Measurements from ENCODE around the gene VANGL1. TPM values are rescaled to one million over a fixed set of nuclear protein-coding genes. Genes with fewer than 3 reads are reported as not detected.

VANGL1 gene
- total RNA-seq, 1 donor from 2014 or later: 15.9 TPM

DNA sequence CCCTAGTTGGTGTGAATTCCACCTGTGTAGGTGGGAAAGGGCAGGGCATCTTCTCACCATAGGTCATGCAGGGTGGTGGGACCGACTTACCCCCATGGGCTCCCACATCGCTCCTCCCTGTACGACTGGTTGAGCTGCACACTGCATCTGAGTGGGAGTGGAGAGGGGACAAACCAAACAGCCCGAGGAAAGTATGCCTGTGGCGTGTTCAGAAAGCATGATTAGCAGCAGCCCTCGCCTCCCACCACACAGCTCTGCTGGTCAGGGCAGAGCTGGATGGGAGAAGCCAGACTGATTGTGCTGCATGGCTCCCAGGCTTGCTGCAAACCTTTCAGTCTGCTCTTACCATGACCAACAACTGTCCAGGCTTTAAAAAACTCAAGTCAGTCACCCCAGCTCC is 24.4 kb downstream of the VANGL1 start:
- intact Hi-C loops (cut with micrococcal nuclease): no loop called here

DNA sequence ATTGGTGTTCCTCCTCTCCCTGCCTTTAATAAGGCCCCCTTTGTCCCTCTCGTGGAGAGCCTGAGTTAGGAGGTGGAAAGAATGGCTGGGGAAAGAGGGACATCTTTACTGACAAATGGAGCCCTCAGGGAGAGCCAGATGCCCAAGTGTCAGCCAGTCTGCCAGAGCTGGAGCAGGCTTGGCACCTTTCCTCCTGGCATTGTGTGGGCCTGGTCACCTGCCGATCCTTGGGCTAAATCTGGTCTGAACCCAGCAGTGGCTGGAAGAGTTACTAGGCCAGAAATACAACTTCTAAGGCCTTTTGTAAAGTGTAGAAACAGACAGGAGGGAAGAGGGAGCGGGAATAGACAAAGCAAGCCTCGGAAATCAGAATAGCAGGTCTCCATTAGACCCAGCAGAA is 24.9 kb downstream of the VANGL1 start:
- intact Hi-C loops (cut with micrococcal nuclease): no loop called here

DNA sequence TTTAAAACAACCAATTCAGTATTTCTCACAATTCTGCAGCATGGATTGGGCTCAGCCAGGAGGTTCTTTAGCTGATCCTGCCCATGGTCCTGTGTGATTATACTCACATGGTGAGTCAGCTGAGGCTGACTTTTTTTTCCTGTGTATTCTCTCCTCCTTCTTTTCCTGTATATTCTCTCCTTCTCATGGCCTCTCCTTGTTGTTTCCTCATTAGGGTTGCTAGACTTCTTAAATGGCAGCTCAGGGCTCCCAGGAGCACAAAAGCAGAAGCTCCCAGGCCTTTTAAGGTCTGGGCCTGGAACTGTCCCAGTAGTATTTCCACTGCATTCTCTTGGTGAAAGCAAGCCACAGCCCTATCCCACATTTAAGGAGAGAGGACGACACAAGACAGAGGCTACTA is 26.8 kb downstream of the VANGL1 start:
- intact Hi-C loops (cut with micrococcal nuclease): no loop called here

DNA sequence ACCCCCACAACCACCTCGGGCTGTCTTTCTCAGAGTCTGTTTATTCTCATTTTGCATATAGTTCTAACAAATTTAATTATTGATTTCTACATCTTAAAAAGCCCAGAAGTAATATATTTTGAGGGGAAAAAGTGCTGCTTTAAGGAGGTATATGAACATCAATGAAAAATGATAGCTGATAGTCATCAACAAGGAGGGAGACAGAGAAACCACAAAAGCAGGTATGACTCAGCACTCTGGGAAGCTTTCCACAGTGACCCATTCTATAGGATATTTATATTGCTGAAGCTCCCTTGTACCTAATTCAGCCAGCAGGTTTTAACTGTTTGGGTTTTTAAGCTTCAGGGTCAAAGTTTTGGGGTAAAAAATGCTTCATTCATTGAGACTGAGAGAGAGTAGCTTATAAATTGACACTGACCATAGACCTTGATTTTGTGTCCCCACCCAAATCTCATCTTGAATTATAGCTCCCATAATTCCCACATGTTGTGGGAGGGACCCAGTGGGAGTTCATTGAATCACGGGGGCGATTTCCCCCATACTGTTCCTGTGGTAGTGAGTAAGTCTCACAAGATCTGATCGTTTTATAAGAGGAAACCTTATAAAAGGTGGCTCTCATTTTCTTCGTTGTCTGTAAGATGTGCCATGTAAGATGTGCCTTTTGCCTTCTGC is 27.4 kb downstream of the VANGL1 start:
- intact Hi-C loops (cut with micrococcal nuclease): no loop called here

DNA sequence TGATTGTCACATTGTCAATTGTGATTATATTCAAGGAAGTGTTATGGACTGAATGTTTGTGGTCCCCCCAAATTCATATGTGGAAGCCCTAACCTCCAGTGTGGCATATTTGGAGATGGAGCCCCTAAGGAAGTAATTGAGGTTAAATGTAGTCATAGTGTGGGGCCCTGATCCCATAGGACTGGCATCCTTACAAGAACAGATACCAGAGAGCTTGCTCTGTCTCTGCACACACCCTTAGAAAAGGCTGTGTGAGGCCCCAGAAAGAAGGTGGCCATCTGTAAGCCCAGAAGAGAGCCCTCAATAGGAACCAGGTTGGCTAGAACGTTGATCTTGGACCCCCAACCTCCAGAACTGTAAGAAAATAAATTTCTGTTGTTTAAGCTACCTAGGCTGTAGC is 28.1 kb downstream of the VANGL1 start:
- intact Hi-C loops (cut with micrococcal nuclease): no loop called here

DNA sequence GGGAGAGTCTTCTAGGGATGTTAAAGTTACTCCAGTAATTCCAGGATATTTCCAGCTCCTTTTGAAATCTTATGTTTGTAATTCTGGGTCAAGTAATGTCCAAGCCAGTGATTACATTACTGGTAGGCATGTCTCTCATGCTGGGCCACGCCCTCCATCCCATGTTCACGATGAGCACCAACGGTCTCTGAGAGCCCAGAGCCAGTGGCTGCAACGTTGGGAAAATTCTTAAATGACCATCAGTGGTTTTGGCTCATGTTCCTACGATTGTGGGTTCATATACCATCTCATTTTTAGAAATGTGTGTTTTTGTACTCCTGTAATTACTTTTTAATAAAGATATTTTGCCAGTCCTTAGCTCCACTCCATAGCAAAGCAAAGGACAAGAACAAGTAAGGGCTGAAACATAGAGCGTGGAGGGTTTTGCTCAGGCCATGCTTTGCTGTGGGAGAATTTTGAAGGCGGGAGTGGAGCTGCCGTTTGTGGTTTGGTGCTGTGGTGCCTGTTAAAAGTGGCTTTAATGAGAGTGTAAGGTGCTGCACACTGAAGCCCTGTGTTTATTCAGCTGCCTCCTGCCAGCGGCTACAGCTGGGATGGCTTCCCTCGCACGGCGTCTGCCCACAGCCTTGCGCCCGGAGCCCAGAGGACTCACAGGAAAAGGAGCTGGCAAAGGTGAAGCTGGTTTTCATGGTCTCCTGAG is 28.9 kb downstream of the VANGL1 start:
- intact Hi-C loops (cut with micrococcal nuclease): no loop called here

DNA sequence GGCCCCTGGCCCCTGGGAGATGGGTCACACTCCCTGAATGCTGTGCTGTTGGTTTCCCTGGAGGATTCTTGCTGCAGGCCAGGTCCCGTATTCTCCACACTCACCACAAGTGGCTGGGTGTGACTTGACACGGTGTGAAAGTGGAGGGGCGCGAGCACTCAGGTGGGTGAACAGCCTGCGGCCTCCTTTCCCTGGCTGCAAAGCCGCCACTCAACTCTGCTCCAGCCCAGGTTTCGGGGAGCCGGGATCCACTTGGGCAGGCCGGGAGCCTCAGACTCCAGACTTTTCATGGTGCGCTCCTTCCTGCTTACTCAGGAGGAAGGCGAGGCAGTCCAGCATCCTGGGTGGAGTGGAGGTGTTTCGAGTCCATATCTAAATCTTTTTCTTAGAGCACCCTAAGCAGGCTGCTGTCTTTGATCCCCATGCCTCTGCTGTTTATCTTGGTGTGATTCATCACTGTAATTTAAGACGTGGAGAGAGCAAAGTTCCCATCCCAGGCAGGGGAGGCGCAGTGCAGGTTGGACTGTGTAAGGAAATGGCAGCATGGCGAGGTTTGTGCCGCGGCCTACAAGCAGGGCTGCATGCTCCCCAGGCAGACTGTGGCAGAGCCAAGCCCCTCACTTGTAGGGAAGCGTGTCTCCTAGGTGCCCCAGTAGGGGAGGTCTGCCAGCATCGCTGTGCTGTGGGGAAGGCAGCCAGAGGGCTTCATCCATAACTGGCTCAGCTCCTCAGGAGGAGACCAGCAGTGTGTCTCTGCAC is 29.6 kb downstream of the VANGL1 start:
- intact Hi-C loops (cut with micrococcal nuclease): no loop called here

DNA sequence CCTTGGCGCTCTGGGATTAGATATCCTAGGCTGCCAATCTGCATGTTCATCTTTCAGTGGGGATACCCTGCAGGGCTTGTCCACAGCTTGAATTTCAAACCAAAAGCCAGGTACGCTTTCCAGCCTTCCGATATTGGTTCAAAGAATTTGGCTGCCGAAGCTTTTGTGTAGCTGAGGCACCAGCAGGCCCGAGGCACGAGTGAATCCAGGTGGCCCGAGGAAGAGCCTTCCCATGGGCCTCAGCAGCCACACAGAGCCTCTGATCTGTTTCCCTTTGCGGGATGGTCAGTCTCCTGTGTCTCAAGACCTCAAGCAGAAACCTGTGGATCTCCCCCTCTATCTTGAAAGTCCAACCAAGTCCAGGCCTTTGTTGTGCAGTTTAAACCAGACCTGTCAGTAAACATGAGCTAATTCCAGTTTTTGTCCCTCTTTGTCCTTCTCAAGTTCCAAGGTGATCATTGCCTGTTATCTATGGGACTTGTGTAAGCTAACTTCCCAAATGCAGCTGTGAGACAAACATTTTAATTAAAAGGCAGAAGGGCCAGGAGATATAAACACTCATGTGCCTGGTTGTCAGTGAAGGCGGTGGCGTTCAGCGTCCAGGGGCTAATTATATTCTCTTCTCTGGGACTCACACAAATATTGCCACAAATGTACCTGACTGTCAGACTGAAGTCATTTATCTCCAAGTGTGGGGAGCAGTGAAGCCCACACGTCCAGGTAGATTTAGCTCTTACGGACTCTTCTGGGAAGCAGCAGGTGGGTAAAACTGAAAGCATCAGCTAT is 30.6 kb downstream of the VANGL1 start:
- intact Hi-C loops (cut with micrococcal nuclease): no loop called here

DNA sequence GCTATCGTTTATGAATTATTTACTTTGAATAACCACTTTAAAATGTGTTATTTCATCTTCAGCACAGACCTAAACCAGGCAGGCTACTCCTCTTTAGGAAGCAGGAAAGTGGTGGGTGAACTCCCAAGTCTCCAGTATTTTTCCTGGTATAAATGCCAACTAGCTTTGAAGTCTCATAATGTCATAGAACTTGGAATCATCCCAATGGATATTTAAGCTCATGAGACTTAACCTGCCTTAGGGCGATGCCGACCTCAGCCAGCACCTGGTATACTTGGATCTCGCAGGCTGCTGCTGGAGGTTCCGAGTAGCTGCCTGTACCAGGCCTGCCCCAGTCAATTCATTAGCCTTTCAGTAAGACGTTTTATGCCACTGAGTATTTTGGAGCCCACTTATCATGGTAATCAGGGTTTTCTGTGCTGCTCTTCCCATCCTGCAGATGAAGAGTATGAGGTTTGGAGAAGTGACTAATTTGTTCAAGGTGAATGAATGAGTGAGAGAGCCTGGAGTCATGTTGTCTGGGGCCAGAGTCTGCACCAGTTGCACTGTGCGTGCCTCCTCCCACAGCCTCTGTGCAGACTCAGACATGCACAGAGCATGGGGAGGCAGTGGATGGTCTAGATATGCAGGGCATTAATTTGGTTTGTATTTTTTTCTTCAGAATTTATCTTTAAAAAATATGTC is 34.9 kb downstream of the VANGL1 start:
- intact Hi-C loops (cut with micrococcal nuclease): no loop called here

DNA sequence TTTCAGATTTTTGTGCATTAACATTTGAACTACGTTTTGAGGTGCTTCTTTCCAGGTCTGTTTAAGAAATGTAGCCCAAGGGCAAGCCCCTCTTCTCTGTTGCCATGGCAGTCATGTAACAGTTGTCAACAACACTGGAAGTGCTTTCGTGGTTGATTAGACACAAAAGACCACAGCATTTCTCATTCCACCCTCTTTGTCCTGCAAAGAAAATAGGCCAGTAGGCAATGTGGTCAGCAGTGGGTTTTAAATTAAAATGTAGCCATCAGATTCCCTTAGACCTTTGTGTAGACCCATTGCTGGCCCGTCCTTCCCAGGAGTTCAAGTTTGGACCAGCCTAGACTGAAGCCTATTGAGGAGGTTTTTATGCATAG is 35.4 kb downstream of the VANGL1 start:
- intact Hi-C loops (cut with micrococcal nuclease): no loop called here

DNA sequence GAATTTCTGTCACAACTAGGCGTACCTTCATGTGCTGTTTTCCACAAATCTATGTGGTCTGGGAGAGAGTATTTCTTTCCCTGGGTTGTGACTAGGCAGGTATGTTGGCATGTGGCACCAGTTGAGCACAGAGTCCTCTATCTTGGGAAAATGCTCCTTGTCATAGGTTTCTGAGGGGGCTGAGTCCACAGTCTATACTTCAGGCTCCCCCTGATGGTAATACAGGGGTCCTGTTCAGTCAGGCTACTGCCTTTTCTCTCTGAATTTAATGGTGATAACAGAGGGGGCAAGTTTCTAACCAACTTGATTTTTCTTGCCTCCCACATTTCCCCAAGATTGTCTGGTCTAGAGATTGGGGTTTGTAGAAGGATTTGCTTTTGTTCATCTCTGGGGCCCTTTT is 35.8 kb downstream of the VANGL1 start:
- intact Hi-C loops (cut with micrococcal nuclease): no loop called here

DNA sequence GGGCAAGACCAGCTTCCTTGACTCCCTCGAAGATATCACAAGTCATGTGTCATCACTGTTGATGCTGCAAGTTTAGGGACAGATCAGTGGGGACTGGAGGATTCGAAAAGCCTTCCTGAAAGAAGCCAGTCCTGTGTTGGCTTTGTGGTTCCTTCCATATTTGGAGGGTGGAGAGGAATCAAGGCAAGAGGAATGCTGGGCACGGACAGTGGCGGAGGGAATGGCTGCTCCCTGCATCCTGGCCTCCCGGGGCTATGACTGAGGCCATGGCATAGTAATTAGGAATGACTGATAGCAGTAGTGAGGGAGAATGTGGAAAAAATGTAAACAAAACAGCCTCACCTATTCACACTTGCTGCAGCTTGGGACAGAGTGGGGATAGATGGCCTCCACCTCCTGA is 36.4 kb downstream of the VANGL1 start:
- intact Hi-C loops (cut with micrococcal nuclease): no loop called here

DNA sequence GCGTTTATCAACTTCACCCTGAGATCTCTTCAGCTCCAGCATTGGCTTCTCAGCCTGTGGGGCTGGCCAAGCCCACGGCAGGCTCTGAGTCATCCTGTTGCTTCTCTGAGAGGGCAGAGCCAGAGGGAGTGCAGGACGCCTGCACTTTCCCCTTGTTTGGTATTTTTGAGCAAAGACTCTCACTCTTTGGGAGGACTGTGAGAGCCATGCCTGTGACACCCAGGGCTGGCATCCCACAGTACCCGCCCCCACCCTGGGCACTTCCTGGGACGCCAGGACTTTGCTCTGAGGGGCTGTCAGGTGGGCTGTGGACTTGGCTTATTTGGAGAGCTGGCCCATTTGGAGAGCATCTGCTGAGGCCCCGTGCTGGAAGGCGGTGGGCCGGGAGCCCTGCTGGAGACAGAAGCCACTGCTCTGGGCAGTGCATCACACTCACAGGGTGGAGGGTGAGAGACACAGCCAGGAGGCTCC is 37.4 kb downstream of the VANGL1 start:
- intact Hi-C loops (cut with micrococcal nuclease): no loop called here

DNA sequence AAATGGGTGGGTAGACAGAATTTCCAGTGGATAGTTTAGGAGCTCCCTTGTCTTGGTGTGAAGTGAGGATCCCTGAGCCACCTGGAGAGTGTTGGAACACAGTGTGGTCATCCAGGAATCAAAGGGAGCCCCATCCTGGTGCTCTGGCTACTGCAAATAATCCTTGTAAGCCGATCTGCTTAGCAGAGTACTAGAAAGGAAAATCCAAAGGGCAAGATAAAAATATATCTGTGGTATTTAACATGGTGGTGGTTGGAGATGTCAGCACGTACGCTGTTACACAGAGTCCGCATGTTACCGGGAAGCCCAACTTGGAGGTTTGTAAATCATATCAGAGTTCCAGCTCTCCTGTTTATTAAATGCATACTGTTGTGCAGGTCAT is 39.0 kb downstream of the VANGL1 start:
- intact Hi-C loops (cut with micrococcal nuclease): no loop called here

DNA sequence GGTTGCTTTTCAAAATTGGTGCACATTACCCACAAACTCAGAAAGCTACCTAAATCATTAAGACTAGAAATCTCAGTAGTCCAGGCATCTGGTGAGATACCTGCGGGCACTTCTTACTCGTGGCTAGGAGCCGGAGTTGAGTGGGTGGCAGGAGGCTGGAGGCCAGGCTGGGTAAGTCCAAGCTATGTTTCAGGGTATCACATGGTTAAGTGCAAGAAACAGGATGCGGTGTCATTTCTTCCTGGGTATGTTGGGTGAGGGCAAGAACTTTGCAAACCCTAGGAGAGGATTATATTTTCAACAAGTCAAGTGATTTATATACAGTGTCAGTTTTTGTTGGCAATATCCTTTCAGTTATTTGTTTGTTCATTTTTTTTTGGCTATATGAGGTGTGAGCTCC is 41.0 kb downstream of the VANGL1 start:
- intact Hi-C loops (cut with micrococcal nuclease): no loop called here

DNA sequence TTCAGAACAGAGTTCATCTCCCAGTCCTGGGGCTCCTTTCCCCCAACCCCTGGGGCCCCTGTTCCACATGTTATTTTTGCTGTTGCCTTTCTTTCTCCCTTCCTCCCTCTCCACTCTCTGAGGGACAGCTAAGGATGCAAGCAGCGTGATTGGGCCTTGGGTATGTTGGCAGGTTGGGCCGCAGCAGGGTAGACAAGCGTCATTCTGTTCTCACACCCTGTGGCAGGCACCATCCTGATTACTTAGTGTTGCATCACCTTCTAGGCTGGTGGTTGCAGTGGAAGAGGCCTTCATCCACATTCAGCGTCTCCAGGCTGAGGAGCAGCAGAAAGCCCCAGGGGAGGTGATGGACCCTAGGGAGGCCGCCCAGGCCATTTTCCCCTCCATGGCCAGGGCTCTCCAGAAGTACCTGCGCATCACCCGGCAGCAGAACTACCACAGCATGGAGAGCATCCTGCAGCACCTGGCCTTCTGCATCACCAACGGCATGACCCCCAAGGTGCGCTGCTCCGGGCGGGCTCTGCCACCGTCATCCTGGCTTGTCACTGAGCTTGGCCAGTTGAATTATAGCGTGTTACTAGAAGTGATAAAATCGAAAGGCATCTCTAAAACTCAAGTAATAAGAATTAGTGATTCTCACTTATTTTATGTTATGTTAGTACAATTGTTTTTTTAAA is 43.4 kb downstream of the VANGL1 start:
- intact Hi-C loops (cut with micrococcal nuclease): no loop called here

DNA sequence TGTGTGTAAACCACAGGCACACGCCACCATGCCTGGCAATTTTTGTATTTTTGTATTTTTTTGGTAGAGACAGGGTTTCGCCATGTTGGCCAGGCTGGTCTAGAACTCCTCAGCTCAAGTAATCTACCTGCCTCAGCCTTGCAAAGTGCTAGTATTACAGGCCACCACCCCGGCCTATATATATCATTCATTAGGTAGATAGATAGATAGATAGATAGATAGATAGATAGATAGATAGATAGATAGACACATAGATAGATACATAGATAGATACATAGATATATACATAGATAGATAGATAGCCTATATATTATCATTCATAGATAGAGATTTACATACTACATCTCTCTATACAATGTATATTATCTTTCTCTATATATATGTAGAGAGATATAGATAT is 46.0 kb downstream of the VANGL1 start:
- intact Hi-C loops (cut with micrococcal nuclease): no loop called here

DNA sequence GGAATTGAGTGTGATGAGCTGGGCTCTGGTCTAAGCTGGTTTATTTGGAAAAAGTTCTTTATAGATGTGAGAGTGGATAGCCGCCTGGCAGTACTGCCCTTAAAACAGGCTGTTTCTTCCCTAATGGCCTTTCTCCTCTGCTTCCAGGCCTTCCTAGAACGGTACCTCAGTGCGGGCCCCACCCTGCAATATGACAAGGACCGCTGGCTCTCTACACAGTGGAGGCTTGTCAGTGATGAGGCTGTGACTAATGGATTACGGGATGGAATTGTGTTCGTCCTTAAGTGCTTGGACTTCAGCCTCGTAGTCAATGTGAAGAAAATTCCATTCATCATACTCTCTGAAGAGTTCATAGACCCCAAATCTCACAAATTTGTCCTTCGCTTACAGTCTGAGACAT is 49.2 kb downstream of the VANGL1 start:
- intact Hi-C loops (cut with micrococcal nuclease): no loop called here

DNA sequence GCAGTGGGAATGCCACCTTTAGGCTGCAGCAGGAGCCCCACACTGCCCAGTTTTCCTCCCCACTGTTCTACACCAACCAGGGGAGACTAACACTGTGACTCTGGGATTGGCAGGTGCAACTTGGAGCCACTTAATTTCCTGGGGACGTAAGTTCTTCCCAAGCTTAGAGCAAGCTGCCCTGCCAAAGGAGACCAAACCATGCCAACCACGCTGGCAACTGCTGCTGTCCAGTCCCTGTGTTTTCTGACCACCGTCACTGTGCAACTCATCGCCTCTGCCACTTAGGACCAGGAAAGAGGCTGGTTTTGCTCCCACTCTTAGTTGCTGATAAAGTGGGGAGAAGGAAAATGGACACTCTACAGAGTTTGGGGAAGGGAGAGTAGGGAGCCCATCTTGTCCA is 50.5 kb downstream of the VANGL1 start:
- intact Hi-C loops (cut with micrococcal nuclease): no loop called here

DNA sequence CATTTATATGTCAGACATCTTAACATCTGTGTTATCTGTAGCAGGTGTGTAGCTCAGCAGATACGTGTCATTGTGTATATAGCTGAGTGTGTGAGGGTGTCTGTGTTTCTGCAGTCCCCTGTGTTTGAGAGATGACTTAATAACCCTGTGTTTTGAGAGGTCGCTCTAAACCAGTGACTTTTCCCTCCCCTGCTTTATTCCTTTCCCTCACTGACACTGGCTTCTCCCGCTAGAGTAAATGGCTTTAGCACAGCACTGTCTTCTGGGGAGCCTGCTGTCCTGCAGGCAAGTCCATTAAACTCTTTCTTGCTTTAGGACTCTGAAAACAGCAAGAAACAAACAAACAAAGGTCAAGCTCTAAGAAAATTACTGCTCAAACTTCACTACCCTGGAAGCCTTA is 53.0 kb downstream of the VANGL1 start:
- intact Hi-C loops (cut with micrococcal nuclease): no loop called here

DNA sequence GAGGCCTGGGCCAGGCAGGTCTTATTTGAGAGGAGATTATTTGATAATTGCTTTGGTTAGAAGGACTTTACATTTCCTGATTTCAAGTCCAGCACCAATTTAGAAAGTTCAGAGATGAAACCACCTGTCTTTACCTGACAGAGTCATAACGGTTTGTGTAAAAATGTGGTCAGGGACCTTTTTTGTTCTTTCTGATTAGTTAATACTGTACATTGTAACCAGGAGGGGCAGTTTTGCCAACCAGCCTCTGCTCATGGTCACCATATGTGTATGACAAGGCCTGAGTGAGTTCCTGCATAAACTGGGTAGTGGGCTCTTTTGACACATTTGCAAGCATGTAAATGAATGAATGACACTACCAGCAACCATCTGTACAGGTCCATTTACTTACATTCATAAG is 55.8 kb downstream of the VANGL1 start:
- intact Hi-C loops (cut with micrococcal nuclease): no loop called here

Data from T-helper 1 cell treated with Interleukin-12 subunit alpha and Interleukin-12 subunit beta and Interleukin-4 antibody, amounts not matched to agents 30 ng/mL and 1 ng/mL, for 36 hours (primary cell).